Right forelimb (tissue), 1 donor: ENCODE results near the gene AHCY.
A peak's percentile ranks its signal among the peaks of the same experiment; 100 is the strongest.
"Not testable (repeated sequence)": the region's sequence is repeated elsewhere in the genome, so short reads cannot be mapped to it uniquely, and the experiment has no call there.

Experiments used
- DNase-seq: peaks from one replicate; pipeline ENCODE4 v3.0.0-alpha.2; 2018

Gene AHCY

GRCh38 chr20:34322267-34323105 lies 19.3 kb upstream of the AHCY start:
- DNase-seq: no peak

GRCh38 chr20:34320861-34321260 lies 17.7 kb upstream of the AHCY start:
- DNase-seq: no peak

GRCh38 chr20:34318609-34319443 lies 15.7 kb upstream of the AHCY start:
- DNase-seq: no peak

- DNase-seq: no peak
Measured at GRCh38 chr20:34316196-34316814, 13.2 kb upstream of the AHCY start.

GRCh38 chr20:34315236-34315635 lies 12.1 kb upstream of the AHCY start:
- DNase-seq: no peak

- peak; percentile 88 for DNase-seq
Measured at GRCh38 chr20:34312544-34313217, 9.5 kb upstream of the AHCY start.

- no peak for DNase-seq
Measured at GRCh38 chr20:34312024-34312460, 8.9 kb upstream of the AHCY start.

- no peak for DNase-seq
Measured at GRCh38 chr20:34311118-34312023, 8.2 kb upstream of the AHCY start.

GRCh38 chr20:34310481-34311117 lies 7.4 kb upstream of the AHCY start:
- no peak for DNase-seq

GRCh38 chr20:34309691-34310090 lies 6.5 kb upstream of the AHCY start:
- DNase-seq: no peak

GRCh38 chr20:34305333-34306230 lies 2.4 kb upstream of the AHCY start:
- DNase-seq: no peak

GRCh38 chr20:34302312-34302722 lies 838 bp downstream of the AHCY start:
- DNase-seq: no peak

- DNase-seq: no peak
Measured at GRCh38 chr20:34301587-34302311, 1.4 kb downstream of the AHCY start.

- no peak for DNase-seq
Measured at GRCh38 chr20:34300809-34301586, 2.2 kb downstream of the AHCY start.

- DNase-seq: no peak
Measured at GRCh38 chr20:34300256-34300806, 2.8 kb downstream of the AHCY start.

GRCh38 chr20:34299556-34300255 lies 3.4 kb downstream of the AHCY start:
- DNase-seq: no peak

- DNase-seq: not testable (repeated sequence)
Measured at GRCh38 chr20:34298294-34298784, 4.8 kb downstream of the AHCY start.
